ENCODE data around the gene TRRAP. TPM values are rescaled to one million over a fixed set of nuclear protein-coding genes. Genes with fewer than 3 reads are reported as not detected.

Gene TRRAP
- total RNA-seq, 1 donor from 2014 or later = 39.3 TPM

DNA sequence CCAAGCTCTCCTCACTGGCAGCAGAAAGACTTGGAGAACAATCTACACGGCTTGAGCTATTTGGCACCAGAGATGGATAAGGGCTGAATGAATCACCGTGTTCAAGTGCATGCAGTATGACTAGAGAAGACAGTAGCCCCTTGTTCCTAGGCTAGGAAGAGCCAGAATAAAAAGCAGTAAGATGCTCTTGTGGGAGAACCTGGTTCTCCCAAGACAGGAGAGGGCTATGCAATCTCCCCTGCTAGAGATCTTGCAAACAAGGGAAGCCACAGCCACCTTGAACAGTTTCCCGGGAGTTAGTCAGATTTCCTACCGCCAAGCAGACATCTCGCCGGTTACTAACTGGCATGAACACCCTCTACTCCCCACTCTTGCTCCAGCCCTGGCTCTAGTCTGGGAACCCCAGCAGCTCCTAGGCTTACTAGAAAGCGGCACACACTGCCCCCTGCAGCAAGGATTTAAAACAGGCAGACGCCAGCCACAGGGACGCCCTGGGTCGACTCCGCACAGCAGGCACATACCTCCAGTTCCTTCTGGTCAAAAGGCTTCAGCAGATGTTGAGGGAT lies 158.3 kb downstream of the TRRAP start:
- intact Hi-C loops (cut with DNase I) = loop anchor here (5.0 kb wide), 1 partner anchor 106 kb away; the partner anchor contains the start of gene SMURF1

DNA sequence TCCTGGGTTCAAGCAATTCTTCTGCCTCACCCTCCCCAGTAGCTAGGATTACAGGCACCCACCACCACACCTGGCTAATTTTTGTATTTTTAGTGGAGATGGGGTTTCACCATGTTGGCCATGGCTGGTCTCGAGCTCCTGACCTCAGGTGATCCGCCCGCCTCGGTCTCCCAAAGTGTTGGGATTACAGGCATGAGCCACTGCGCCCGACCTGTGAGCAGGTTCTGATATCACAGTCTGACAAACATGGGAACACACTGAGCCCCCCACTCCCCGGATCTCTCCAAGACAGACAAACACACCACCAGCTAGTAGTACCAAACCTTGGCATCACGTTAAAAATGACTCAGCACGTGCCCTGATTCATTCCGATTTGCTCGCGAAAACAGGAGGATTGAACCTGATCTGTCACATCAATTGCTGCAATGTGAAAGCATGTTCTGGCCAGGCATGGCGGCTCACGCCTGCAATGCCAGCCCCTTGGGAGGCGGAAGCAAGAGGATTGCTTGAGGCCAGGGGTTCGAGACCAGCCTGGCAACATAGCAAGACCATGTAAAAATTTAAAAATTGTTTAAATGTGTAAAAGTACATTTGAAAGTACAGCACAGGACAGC lies 159.1 kb downstream of the TRRAP start:
- H3K4me1 ChIP-seq = peaks cover 10% of the 10 kb centered on the region
- no peaks in the 10 kb centered on the region for H3K9me3 ChIP-seq
- intact Hi-C loops (cut with DNase I) = loop anchor here (5.0 kb wide), 1 partner anchor 105 kb away; the partner anchor contains the start of gene SMURF1
- H3K27ac ChIP-seq = no peak overlapping the region
- H3K4me3 ChIP-seq = no peak overlapping the region
- H3K27me3 ChIP-seq = no peaks in the 10 kb centered on the region
- DNase-seq (ENCODE audit: extremely low spot score in 2 of 2) = no peak
- H3K36me3 ChIP-seq = peaks cover 0 to 82% of the 10 kb centered on the region in 2 donors
- TF ChIP-seq POLR2A (IDR thresholded peaks at IDR 0.05) (no peak), POLR2AphosphoS5 (IDR thresholded peaks at IDR 0.05; ENCODE audit: insufficient read depth in 1 of 2, low read depth in 1 of 2) (no peak)
- TF ChIP-seq, protein P1, sequence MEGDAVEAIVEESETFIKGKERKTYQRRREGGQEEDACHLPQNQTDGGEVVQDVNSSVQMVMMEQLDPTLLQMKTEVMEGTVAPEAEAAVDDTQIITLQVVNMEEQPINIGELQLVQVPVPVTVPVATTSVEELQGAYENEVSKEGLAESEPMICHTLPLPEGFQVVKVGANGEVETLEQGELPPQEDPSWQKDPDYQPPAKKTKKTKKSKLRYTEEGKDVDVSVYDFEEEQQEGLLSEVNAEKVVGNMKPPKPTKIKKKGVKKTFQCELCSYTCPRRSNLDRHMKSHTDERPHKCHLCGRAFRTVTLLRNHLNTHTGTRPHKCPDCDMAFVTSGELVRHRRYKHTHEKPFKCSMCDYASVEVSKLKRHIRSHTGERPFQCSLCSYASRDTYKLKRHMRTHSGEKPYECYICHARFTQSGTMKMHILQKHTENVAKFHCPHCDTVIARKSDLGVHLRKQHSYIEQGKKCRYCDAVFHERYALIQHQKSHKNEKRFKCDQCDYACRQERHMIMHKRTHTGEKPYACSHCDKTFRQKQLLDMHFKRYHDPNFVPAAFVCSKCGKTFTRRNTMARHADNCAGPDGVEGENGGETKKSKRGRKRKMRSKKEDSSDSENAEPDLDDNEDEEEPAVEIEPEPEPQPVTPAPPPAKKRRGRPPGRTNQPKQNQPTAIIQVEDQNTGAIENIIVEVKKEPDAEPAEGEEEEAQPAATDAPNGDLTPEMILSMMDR (IDR thresholded peaks at IDR 0.05) = no peak

More for the DNA sequence above, 158.3 kb downstream of the TRRAP start:
- Histone ChIP-seq H3K4me3 (no peak overlapping the region), H3K27me3 (no peaks in the 10 kb centered on the region), H3K27ac (no peak overlapping the region), H3K36me3 (peaks cover 0 to 89% of the 10 kb centered on the region in 2 donors), H3K4me1 (peaks cover 10% of the 10 kb centered on the region), H3K9me3 (no peaks in the 10 kb centered on the region)
- no peak for DNase-seq (ENCODE audit: extremely low spot score in 2 of 2)
- no peak for TF ChIP-seq POLR2AphosphoS5 (IDR thresholded peaks at IDR 0.05; ENCODE audit: insufficient read depth in 1 of 2, low read depth in 1 of 2)
- TF ChIP-seq POLR2A (IDR thresholded peaks at IDR 0.05) = no peak

DNA sequence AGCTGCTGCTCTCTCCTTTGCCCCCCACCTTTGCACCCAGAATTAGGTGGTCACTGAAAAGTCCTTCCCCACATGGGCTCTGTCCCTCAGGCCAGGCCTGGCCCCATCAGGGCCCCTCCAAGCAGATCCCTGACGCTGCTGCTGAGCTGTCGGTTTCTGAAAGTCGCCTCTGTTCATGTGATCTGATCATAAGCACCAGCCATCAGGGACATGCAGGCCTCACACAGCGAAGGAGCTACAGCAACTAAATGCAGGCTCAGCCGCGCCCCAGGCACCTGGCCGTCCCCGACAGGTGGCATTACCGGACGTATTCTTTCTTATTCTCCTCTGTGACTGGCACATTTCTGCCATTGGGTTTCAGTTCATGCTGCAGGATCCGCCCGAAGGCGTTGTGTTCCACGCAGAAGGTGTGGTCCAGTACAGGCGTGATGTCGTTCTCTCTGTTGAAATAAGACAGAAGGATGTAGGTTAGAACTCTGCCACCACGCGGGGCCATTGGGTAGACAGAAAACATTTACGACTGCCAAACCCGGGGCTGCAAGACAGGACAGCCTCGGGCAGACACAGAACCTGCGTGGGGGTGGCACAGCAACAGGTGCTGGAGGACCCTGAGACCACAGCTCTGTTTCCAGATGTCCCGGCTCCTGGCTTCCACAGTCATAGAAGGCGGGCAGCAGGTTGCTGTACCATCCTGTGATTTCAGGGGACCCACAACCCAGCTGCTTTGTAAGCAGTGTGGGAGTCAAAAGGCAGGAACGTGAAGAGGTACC lies 159.9 kb downstream of the TRRAP start:
- H3K27me3 ChIP-seq = no peaks in the 10 kb centered on the region
- H3K4me3 ChIP-seq = no peak overlapping the region
- TF ChIP-seq POLR2AphosphoS5 (IDR thresholded peaks at IDR 0.05; ENCODE audit: insufficient read depth in 1 of 2, low read depth in 1 of 2) (no peak), POLR2A (IDR thresholded peaks at IDR 0.05) (no peak)
- TF ChIP-seq, protein P1 (IDR thresholded peaks at IDR 0.05) = no peak
- peaks cover 10% of the 10 kb centered on the region for H3K4me1 ChIP-seq
- intact Hi-C loops (cut with DNase I) = loop anchor here (2.0 to 5.0 kb wide), 2 partner anchors 104 to 277 kb away; partner anchors contain the start of gene SMURF1
- no peaks in the 10 kb centered on the region for H3K9me3 ChIP-seq
- H3K36me3 ChIP-seq = peaks cover 0 to 75% of the 10 kb centered on the region in 2 donors
- H3K27ac ChIP-seq = no peak overlapping the region
- DNase-seq (ENCODE audit: extremely low spot score in 2 of 2) = no peak

DNA sequence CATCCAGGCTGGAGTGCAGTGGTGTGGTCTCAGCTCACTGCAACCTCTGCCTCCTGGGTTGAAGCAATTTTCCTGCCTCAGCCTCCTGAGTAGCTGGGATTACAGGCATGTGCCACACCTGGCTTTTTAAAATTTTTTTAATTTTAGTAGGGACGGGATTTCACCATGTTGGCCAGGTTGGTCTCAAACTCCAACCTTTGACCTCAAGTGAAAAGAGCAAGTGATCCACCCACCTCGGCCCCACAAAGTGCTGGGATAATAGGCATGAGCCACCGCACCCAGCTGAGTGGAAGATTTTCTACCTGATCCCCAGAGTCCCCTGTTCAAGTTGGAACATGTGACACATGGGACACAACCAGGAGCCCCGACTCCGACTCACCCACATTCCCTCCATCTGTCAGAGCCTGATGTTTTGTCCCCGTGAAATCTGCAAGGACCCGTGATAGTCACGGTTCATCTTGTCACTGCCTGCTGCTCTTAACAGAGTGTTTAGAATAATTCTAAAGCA lies 161.1 kb downstream of the TRRAP start:
- DNase-seq (ENCODE audit: extremely low spot score in 2 of 2) = no peak
- no peaks in the 10 kb centered on the region for H3K27me3 ChIP-seq
- peaks cover 10% of the 10 kb centered on the region for H3K4me1 ChIP-seq
- peaks cover 0 to 74% of the 10 kb centered on the region in 2 donors for H3K36me3 ChIP-seq
- H3K27ac ChIP-seq = no peak overlapping the region
- TF ChIP-seq POLR2AphosphoS5 (IDR thresholded peaks at IDR 0.05; ENCODE audit: insufficient read depth in 1 of 2, low read depth in 1 of 2) (no peak), POLR2A (IDR thresholded peaks at IDR 0.05) (no peak)
- TF ChIP-seq, protein P1 (IDR thresholded peaks at IDR 0.05) = no peak
- no peak overlapping the region for H3K4me3 ChIP-seq
- intact Hi-C loops (cut with DNase I) = loop anchor here (2.0 to 5.0 kb wide), 2 partner anchors 103 to 275 kb away; partner anchors contain the start of gene SMURF1
- no peaks in the 10 kb centered on the region for H3K9me3 ChIP-seq

Measured in vagina (tissue), 2 donors.